Gastrocnemius medialis (tissue), 4 donors: ENCODE measurements around the gene SFTPA2. TPM values are rescaled to one million over a fixed set of nuclear protein-coding genes. Genes with fewer than 3 reads are reported as not detected.
"Not testable (repeated sequence)": the region's sequence is repeated elsewhere in the genome, so short reads cannot be mapped to it uniquely, and the experiment has no call there.

Experiments used
- ATAC-seq, 2 donors: fragments of 150-250 bp; one replicate each; pipeline ENCODE4 v1.9.1; 2016
- DNase-seq, 2 donors: peaks; one replicate each; pipeline ENCODE4 v3.0.0-alpha.2; 2019
- H3K27ac ChIP-seq, 4 donors: fragments of 200-600 bp; sonication (generic); 1 replicate in 1 of 4; 2 replicates in 3 of 4; pipeline ENCODE4 v1.5.1; 2016 to 2018; ENCODE audit warnings: mild to moderate bottlenecking in 2 of 4, moderate library complexity in 1 of 4
- H3K27me3 ChIP-seq, 3 donors: fragments of 200-600 bp; sonication (generic) in 2 of 3; 1 replicate in 1 of 3; 2 replicates in 2 of 3; pipeline versions ENCODE4 v1.5.1 to v1.6.0; 2016 to 2019; ENCODE audit warnings: mild to moderate bottlenecking in 1 of 3, moderate library complexity in 1 of 3
- H3K36me3 ChIP-seq, 2 donors: fragments of 200-600 bp; sonication (generic) in 1 of 2; one replicate each; pipeline ENCODE4 v1.5.1; 2017 to 2018
- H3K4me1 ChIP-seq, 2 donors: fragments of 200-600 bp; sonication (generic) in 1 of 2; one replicate each; pipeline ENCODE4 v1.5.1; 2016 to 2017; ENCODE audit warnings: mild to moderate bottlenecking in 2 of 2
- H3K4me3 ChIP-seq, 4 donors: fragments of 200-600 bp; sonication (generic) in 3 of 4; 1 replicate in 1 of 4; 2 replicates in 3 of 4; pipeline ENCODE4 v1.5.1; 2016 to 2019; ENCODE audit warnings: mild to moderate bottlenecking in 2 of 4
- H3K9me3 ChIP-seq, 3 donors: fragments of 200-600 bp; sonication (generic) in 2 of 3; 1 replicate in 1 of 3; 2 replicates in 2 of 3; pipeline ENCODE4 v1.5.1; 2016 to 2019
- CTCF ChIP-seq, 5 experiments: fragments of 450-650 bp in 3 of 5; fragments of 200-600 bp in 2 of 5; sonication (generic) in 2 of 5; IDR thresholded peaks in 4 of 5; conservative IDR thresholded peaks in 1 of 5; 1 replicate in 4 of 5; 2 replicates in 1 of 5; pipeline ENCODE4 v1.5.1; 2016 to 2019; ENCODE audit warnings: antibody characterized with exemption in 5 of 5, mild to moderate bottlenecking in 3 of 5, moderate library complexity in 3 of 5
- POLR2A ChIP-seq, 2 donors: fragments of 450-650 bp; IDR thresholded peaks; one replicate each; pipeline ENCODE4 v1.6.1; 2017; ENCODE audit warnings: antibody characterized with exemption in 2 of 2, mild to moderate bottlenecking in 2 of 2, moderate library complexity in 2 of 2
- in situ Hi-C, 4 donors: fragments of 200-750 bp; cut with MboI; loops; one replicate each; pipeline versions ENCODE4 v1.15.0 to v1.8.0; 2017; ENCODE audit warnings: low sequenced_read_pairs in 4 of 4
- intact Hi-C: fragments of 100-400 bp; cut with DNase I; formaldehyde crosslinking; loops from one replicate; pipeline ENCODE4 v1.15.1; 2023; ENCODE audit warnings: low total_unique reads
- total RNA-seq, 4 donors: library from RNA; depleted of rRNA; stranded (reverse); fragments of >200 nt; gene quantifications; one replicate each; pipeline versions ENCODE4 v1.1.0 to v1.2.3, GENCODE V29; 2016

The SFTPA2 gene
- total RNA-seq, 4 donors from 2014 or later: not detected

GRCh38 chr10:79602953-79603352, 42.7 kb upstream of the SFTPA2 start:
- intact Hi-C loops: no loop called here

GRCh38 chr10:79601939-79602338, 41.7 kb upstream of the SFTPA2 start:
- H3K4me1 ChIP-seq: no peaks in the 10 kb centered on the region
- no peak overlapping the region for H3K27ac ChIP-seq
- ATAC-seq: no peak
- TF ChIP-seq CTCF (IDR thresholded peaks at IDR 0.05 in 4 of 5, conservative IDR thresholded peaks at IDR 0.05 in 1 of 5) (no peak), POLR2A (IDR thresholded peaks at IDR 0.05) (no peak)
- intact Hi-C loops: no loop called here
- no peaks in the 10 kb centered on the region for H3K36me3 ChIP-seq
- H3K27me3 ChIP-seq: peaks cover 0 to 3% (median 0%) of the 10 kb centered on the region in 3 donors
- in situ Hi-C loops: no loop called here
- H3K9me3 ChIP-seq: peaks cover 0 to 7% (median 0%) of the 10 kb centered on the region in 3 donors
- no peak overlapping the region for H3K4me3 ChIP-seq
- no peak for DNase-seq

More at GRCh38 chr10:79602953-79603352, 42.7 kb upstream of the SFTPA2 start:
- Histone ChIP-seq H3K4me3 (no peak overlapping the region), H3K9me3 (peaks cover 0 to 5% (median 0%) of the 10 kb centered on the region in 3 donors), H3K27ac (no peak overlapping the region), H3K27me3 (peaks cover 0 to 2% (median 0%) of the 10 kb centered on the region in 3 donors), H3K4me1 (no peaks in the 10 kb centered on the region), H3K36me3 (no peaks in the 10 kb centered on the region)
- TF ChIP-seq CTCF (IDR thresholded peaks at IDR 0.05 in 4 of 5, conservative IDR thresholded peaks at IDR 0.05 in 1 of 5) (no peak), POLR2A (IDR thresholded peaks at IDR 0.05) (no peak)
- ATAC-seq: no peak
- in situ Hi-C loops: no loop called here
- no peak for DNase-seq

DNA sequence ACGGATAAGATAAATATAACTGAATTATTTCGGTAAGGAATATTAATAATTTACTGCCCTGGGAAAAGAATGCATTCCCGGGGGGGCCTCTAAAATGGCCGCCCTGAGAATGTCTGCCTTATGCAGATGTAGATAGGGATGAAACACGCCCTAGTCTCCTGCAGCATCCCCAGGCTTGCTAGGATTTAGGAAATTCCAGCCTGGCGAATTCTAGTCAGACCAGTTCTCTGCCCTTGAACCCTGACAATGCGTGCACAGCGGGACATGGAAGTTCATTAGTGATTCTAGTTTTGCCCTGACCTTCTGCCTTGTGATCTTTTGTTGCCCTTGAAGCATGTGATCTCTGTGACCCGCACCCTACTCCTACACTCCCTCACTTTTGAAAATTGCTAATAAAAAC, 39.4 kb upstream of the SFTPA2 start:
- H3K9me3 ChIP-seq, DNase-seq, H3K27me3 ChIP-seq, ATAC-seq, H3K4me3 ChIP-seq, in situ Hi-C loops, H3K4me1 ChIP-seq, H3K27ac ChIP-seq, H3K36me3 ChIP-seq, intact Hi-C loops: not testable (repeated sequence)

DNA sequence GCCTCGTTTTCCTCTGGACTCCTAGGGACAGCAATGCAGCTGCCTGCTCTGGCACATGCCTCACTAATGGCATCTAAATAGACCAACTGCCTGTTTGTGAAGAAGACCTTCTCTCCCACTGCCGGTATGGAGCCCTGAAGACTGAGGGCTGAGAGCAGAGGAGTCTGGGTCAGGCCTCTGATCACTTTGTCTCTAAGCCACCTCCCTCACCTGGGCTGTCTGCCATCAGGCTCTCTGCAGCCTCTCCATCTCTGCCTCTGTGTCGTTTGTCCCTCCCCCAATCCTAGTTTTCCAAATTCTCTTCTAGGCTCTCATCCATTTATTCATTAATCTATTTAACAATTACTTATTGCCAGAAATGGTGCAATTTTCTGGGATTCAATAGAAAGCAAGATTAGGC, 35.3 kb upstream of the SFTPA2 start:
- Histone ChIP-seq H3K27ac (no peak overlapping the region), H3K4me3 (no peak overlapping the region), H3K36me3 (no peaks in the 10 kb centered on the region), H3K4me1 (no peaks in the 10 kb centered on the region), H3K9me3 (peaks cover 0 to 7% (median 0%) of the 10 kb centered on the region in 3 donors), H3K27me3 (peaks cover 0 to 3% (median 0%) of the 10 kb centered on the region in 3 donors)
- intact Hi-C loops (no loop called here), in situ Hi-C loops (no loop called here)
- no peak for ATAC-seq
- no peak for DNase-seq
- no peak for TF ChIP-seq CTCF (IDR thresholded peaks at IDR 0.05 in 4 of 5, conservative IDR thresholded peaks at IDR 0.05 in 1 of 5)

- H3K27ac ChIP-seq, H3K4me1 ChIP-seq, H3K9me3 ChIP-seq, H3K4me3 ChIP-seq, DNase-seq, H3K36me3 ChIP-seq, H3K27me3 ChIP-seq, in situ Hi-C loops, ATAC-seq, intact Hi-C loops: not testable (repeated sequence)
These were observed 34.4 kb upstream of the SFTPA2 start for GRCh38 chr10:79594565-79594964.

- H3K27ac ChIP-seq: no peak overlapping the region
- in situ Hi-C loops (no loop called here), intact Hi-C loops (no loop called here)
- no peaks in the 10 kb centered on the region for H3K4me1 ChIP-seq
- H3K36me3 ChIP-seq: no peaks in the 10 kb centered on the region
- H3K27me3 ChIP-seq: peaks cover 0 to 3% (median 0%) of the 10 kb centered on the region in 3 donors
- H3K4me3 ChIP-seq: no peak overlapping the region
- H3K9me3 ChIP-seq: peaks cover 0 to 6% (median 0%) of the 10 kb centered on the region in 3 donors
- no peak for DNase-seq
- no peak for ATAC-seq
- no peak for TF ChIP-seq POLR2A (IDR thresholded peaks at IDR 0.05)
- no peak for TF ChIP-seq CTCF (IDR thresholded peaks at IDR 0.05 in 4 of 5, conservative IDR thresholded peaks at IDR 0.05 in 1 of 5)
These were observed 33.2 kb upstream of the SFTPA2 start for GRCh38 chr10:79593377-79593776.
